PC-3 (cell line): ENCODE data around the gene BORCS5. TPM values are rescaled to one million over a fixed set of nuclear protein-coding genes. Genes with fewer than 3 reads are reported as not detected.

Experiments used
- ATAC-seq: fragments of 200-7000 bp; cut with Tn5 transposase; 2 replicates; pipeline ENCODE4 v1.9.1; 2020; ENCODE audit warnings: mild to moderate bottlenecking, moderate library complexity
- BruUV-seq: library from RNA; stranded (reverse); fragments of 400-500 nt; replicated peaks from 2 replicates; lab custom pipeline; 2021; lab: Mats Ljungman, UMichigan
- CTCF ChIA-PET: fragments of 300-600 bp; sonication (Branson Sonifier 250); formaldehyde crosslinking; loops from one replicate; lab custom pipeline; 2022; ENCODE audit warnings: antibody characterized with exemption; lab: Charles Lee
- POLR2A ChIA-PET: fragments of 300-600 bp; sonication (Branson Sonifier 250); formaldehyde crosslinking; loops from one replicate; lab custom pipeline; 2022; ENCODE audit warnings: antibody characterized with exemption; ENCODE audit not compliant: unreplicated experiment; lab: Charles Lee
- DNase-seq: peaks from one replicate; pipeline ENCODE4 v3.0.0-alpha.2; 2015
- H2AFZ ChIP-seq: fragments of 300-600 bp; sonication (generic); 2 replicates; pipeline ENCODE4 v1.6.0; 2016; ENCODE audit warnings: antibody characterized with exemption, low read length
- H3F3A ChIP-seq: fragments of 300-600 bp; sonication (generic); one replicate; pipeline ENCODE4 v1.6.0; 2017; ENCODE audit warnings: antibody characterized with exemption, low read length, control low read depth, mild to moderate bottlenecking; ENCODE audit not compliant: unreplicated experiment
- H3K27ac ChIP-seq: fragments of 300-600 bp; sonication (generic); 2 replicates; pipeline ENCODE4 v1.5.1; 2016; ENCODE audit warnings: mild to moderate bottlenecking, low read length
- H3K27me3 ChIP-seq: fragments of 300-600 bp; sonication (generic); 2 replicates; pipeline ENCODE4 v1.6.1; 2016; ENCODE audit warnings: low read length, mixed read lengths
- H3K36me3 ChIP-seq: fragments of 300-600 bp; sonication (generic); 2 replicates; pipeline ENCODE4 v1.6.1; 2016; ENCODE audit warnings: low read depth, mixed run types, low read length, mixed read lengths
- H3K4me1 ChIP-seq: fragments of 300-600 bp; sonication (generic); 2 replicates; pipeline ENCODE4 v1.5.1; 2016; ENCODE audit warnings: low read length; ENCODE audit not compliant: insufficient read depth
- H3K4me2 ChIP-seq: fragments of 300-600 bp; sonication (generic); 2 replicates; pipeline ENCODE4 v1.6.0; 2016; ENCODE audit warnings: low read length
- H3K4me3 ChIP-seq: fragments of 300-600 bp; sonication (generic); 2 replicates; pipeline ENCODE4 v1.5.1; 2016; ENCODE audit warnings: mild to moderate bottlenecking, low read length, mixed read lengths
- H3K79me2 ChIP-seq: fragments of 300-600 bp; sonication (generic); 2 replicates; pipeline ENCODE4 v1.6.1; 2017; ENCODE audit warnings: low read length, mixed read lengths
- H3K9ac ChIP-seq: fragments of 300-600 bp; sonication (generic); 2 replicates; pipeline ENCODE4 v1.6.0; 2016; ENCODE audit warnings: mild to moderate bottlenecking, low read length
- H3K9me2 ChIP-seq: fragments of 300-600 bp; sonication (generic); replicated peaks from 2 replicates; pipeline ENCODE4 v1.6.1; 2016; ENCODE audit warnings: mixed run types, low read length, mixed read lengths
- H3K9me3 ChIP-seq: fragments of 300-600 bp; sonication (generic); 2 replicates; pipeline ENCODE4 v1.6.1; 2016; ENCODE audit warnings: low read length, mixed read lengths
- H4K20me1 ChIP-seq: fragments of 300-600 bp; sonication (generic); 2 replicates; pipeline ENCODE4 v1.6.1; 2016; ENCODE audit warnings: low read length, mixed read lengths
- EZH2 ChIP-seq: fragments of 300-600 bp; sonication (generic); IDR thresholded peaks from one replicate; pipeline ENCODE4 v1.6.1; 2017; ENCODE audit warnings: antibody characterized with exemption, mild to moderate bottlenecking, low read length; ENCODE audit not compliant: unreplicated experiment
- EZH2phosphoT487 ChIP-seq: fragments of 300-600 bp; sonication (generic); IDR thresholded peaks from 2 replicates; pipeline ENCODE4 v1.6.1; 2018; ENCODE audit warnings: mild to moderate bottlenecking, antibody characterized with exemption, low read length, borderline replicate concordance
- intact Hi-C: fragments of 100-400 bp; cut with micrococcal nuclease; formaldehyde crosslinking; loops from 2 replicates; pipeline ENCODE4 v1.9.0; 2023
- total RNA-seq: library from RNA; depleted of rRNA; stranded (reverse); fragments of >200 nt; gene quantifications from 2 replicates; pipeline ENCODE4 v1.2.3, GENCODE V29; 2014
- TF ChIP-seq, protein P1 (sequence below): fragments of 300-600 bp; sonication (generic); conservative IDR thresholded peaks from 2 replicates; pipeline ENCODE4 v1.5.1; 2017; ENCODE audit warnings: antibody characterized with exemption, low read depth, mild to moderate bottlenecking, low read length

BORCS5 gene
- total RNA-seq, 1 experiment from 2014 or later = 2.3 TPM

- peak; percentile 25 for DNase-seq
- peak overlapping the region; percentile 20 for H3K4me2 ChIP-seq
- no peaks in the 10 kb centered on the region for H3K79me2 ChIP-seq
- no peak overlapping the region for H2AFZ ChIP-seq
- no peaks in the 10 kb centered on the region for H3K27me3 ChIP-seq
- no peak overlapping the region; the same call in 1 of the 2 replicates for H3K9ac ChIP-seq
- ATAC-seq = no peak
- H3K9me2 ChIP-seq = no peaks in the 10 kb centered on the region
- BruUV-seq = no TSS peak
- ChIA-PET POLR2A (no interaction called here), CTCF (no interaction called here)
- peaks cover 35% of the 10 kb centered on the region for H3K4me1 ChIP-seq
- no peak overlapping the region for H3K4me3 ChIP-seq
- no peaks in the 10 kb centered on the region for H4K20me1 ChIP-seq
- peak overlapping the region; percentile 68 for H3K27ac ChIP-seq
- no peaks in the 10 kb centered on the region for H3F3A ChIP-seq
- H3K36me3 ChIP-seq = peaks cover 11% of the 10 kb centered on the region
- intact Hi-C loops = loop anchor here (10.0 kb wide), 1 partner anchor 123 kb away; the partner anchor contains the start of gene DUSP16
- TF ChIP-seq EZH2phosphoT487 = no peak
- TF ChIP-seq, protein P1, sequence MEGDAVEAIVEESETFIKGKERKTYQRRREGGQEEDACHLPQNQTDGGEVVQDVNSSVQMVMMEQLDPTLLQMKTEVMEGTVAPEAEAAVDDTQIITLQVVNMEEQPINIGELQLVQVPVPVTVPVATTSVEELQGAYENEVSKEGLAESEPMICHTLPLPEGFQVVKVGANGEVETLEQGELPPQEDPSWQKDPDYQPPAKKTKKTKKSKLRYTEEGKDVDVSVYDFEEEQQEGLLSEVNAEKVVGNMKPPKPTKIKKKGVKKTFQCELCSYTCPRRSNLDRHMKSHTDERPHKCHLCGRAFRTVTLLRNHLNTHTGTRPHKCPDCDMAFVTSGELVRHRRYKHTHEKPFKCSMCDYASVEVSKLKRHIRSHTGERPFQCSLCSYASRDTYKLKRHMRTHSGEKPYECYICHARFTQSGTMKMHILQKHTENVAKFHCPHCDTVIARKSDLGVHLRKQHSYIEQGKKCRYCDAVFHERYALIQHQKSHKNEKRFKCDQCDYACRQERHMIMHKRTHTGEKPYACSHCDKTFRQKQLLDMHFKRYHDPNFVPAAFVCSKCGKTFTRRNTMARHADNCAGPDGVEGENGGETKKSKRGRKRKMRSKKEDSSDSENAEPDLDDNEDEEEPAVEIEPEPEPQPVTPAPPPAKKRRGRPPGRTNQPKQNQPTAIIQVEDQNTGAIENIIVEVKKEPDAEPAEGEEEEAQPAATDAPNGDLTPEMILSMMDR = no peak
- TF ChIP-seq EZH2 = no peak
- H3K9me3 ChIP-seq = peaks cover 7% of the 10 kb centered on the region; the same call in 1 of the 2 replicates
Observed at GRCh38 chr12:12441843-12442461, 85.1 kb downstream of the BORCS5 start.

- H3K27me3 ChIP-seq = no peaks in the 10 kb centered on the region
- H3K4me3 ChIP-seq = no peak overlapping the region
- H3K27ac ChIP-seq = peak overlapping the region; percentile 68
- no peaks in the 10 kb centered on the region for H3K9me2 ChIP-seq
- CTCF ChIA-PET = no interaction called here
- no peaks in the 10 kb centered on the region for H3K79me2 ChIP-seq
- no peaks in the 10 kb centered on the region for H3F3A ChIP-seq
- H4K20me1 ChIP-seq = no peaks in the 10 kb centered on the region
- TF ChIP-seq, protein P1 = no peak
- no peak for TF ChIP-seq EZH2phosphoT487
- no peak for TF ChIP-seq EZH2
- peaks cover 35% of the 10 kb centered on the region for H3K4me1 ChIP-seq
- no TSS peak for BruUV-seq
- no peak overlapping the region for H3K9ac ChIP-seq
- H3K36me3 ChIP-seq = peaks cover 6% of the 10 kb centered on the region
- no peak overlapping the region for H2AFZ ChIP-seq
- intact Hi-C loops = loop anchor here (10.0 kb wide), 1 partner anchor 122 kb away; the partner anchor contains the start of gene DUSP16
- peak overlapping the region; percentile 20; the same call in 1 of the 2 replicates for H3K4me2 ChIP-seq
- DNase-seq (peak; percentile 58), ATAC-seq (peak; percentile 21; the same call in 1 of the 2 replicates)
- peaks cover 3% of the 10 kb centered on the region; the same call in 1 of the 2 replicates for H3K9me3 ChIP-seq
- POLR2A ChIA-PET = no interaction called here
Observed at GRCh38 chr12:12442548-12443071, 85.7 kb downstream of the BORCS5 start.

DNA sequence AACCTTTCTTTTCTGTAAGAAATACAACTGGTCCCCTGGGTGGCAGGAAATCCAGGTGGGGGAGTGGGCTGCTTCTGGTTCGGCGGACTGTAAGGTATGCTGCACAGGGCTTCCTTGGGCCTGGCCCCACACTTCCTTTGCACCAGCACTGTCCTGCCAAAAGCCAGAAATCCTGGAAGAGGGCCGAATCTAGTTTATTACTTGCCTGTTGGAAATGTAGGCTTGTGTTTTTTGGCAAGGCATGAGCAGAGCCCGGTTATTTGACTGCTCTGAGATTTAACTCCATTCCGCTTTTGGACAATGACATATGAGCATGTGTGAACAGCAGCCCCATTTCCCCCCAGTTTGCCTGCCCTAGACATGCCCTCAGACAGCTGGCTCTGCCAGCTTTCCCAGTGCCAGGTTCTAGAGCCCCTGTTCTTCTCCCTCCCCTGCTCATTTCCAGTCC lies 86.6 kb downstream of the BORCS5 start:
- CTCF ChIA-PET = no interaction called here
- TF ChIP-seq, protein P1 = no peak
- TF ChIP-seq EZH2phosphoT487 (no peak), EZH2 (no peak)
- Histone ChIP-seq H3K79me2 (no peaks in the 10 kb centered on the region), H3K27ac (0 out of 2 replicates have a peak overlapping the region, but pooled peaks have one; percentile 68), H3K4me3 (no peak overlapping the region), H3K27me3 (no peaks in the 10 kb centered on the region), H4K20me1 (no peaks in the 10 kb centered on the region), H3K4me2 (no peak overlapping the region), H2AFZ (no peak overlapping the region), H3K9ac (no peak overlapping the region), H3K36me3 (no peaks in the 10 kb centered on the region), H3K4me1 (peaks cover 35% of the 10 kb centered on the region), H3F3A (no peaks in the 10 kb centered on the region), H3K9me2 (no peaks in the 10 kb centered on the region), H3K9me3 (no peaks in the 10 kb centered on the region)
- ATAC-seq = no peak
- POLR2A ChIA-PET = no interaction called here
- no peak for DNase-seq
- BruUV-seq = no TSS peak
- intact Hi-C loops = loop anchor here (10.0 kb wide), 1 partner anchor 121 kb away; the partner anchor contains the start of gene DUSP16
